IMR-90 (cell line): Measurements from ENCODE around the gene PRXL2B. TPM values are rescaled to one million over a fixed set of nuclear protein-coding genes. Genes with fewer than 3 reads are reported as not detected.
"Not testable (repeated sequence)": the region's sequence is repeated elsewhere in the genome, so short reads cannot be mapped to it uniquely, and the experiment has no call there.

ENCODE experiments used
- ATAC-seq: fragments of 200-7000 bp; cut with Tn5 transposase; 2 replicates; pipeline ENCODE4 v1.9.1; 2020; ENCODE audit warnings: low read depth, mild to moderate bottlenecking, moderate library complexity
- BruUV-seq: library from RNA; stranded (reverse); fragments of 400-500 nt; replicated peaks from 2 replicates; lab custom pipeline; 2021; lab: Mats Ljungman, UMichigan
- CTCF ChIA-PET: fragments of 300-600 bp; formaldehyde crosslinking; extraction: SDS; loops from one replicate; lab custom pipeline; 2021; ENCODE audit warnings: antibody characterized with exemption; lab: Yijun Ruan, JAX
- POLR2A ChIA-PET: fragments of 300-600 bp; sonication (Branson Sonifier 250); formaldehyde crosslinking; loops from one replicate; lab custom pipeline; 2022; ENCODE audit warnings: antibody characterized with exemption; ENCODE audit not compliant: unreplicated experiment; lab: Charles Lee
- DNase-seq: peaks from one replicate; pipeline ENCODE4 v3.0.0; 2013
- H2AFZ ChIP-seq: replicated peaks from 2 replicates; pipeline ENCODE3; 2013; ENCODE audit warnings: low read length, mild to moderate bottlenecking; ENCODE audit not compliant: poor library complexity
- H2AK5ac ChIP-seq: 2 replicates; pipeline ENCODE4 v1.6.1; 2013; ENCODE audit warnings: low read depth, low read length, inconsistent platforms
- H2AK9ac ChIP-seq: replicated peaks from 2 replicates; pipeline ENCODE3; 2013; ENCODE audit warnings: mild to moderate bottlenecking, low read depth, low read length, moderate library complexity; ENCODE audit not compliant: poor library complexity
- H2BK120ac ChIP-seq: 2 replicates; pipeline ENCODE4 v1.6.1; 2013; ENCODE audit warnings: low read depth, low read length, inconsistent platforms
- H2BK15ac ChIP-seq: 3 replicates; pipeline ENCODE4 v1.6.1; 2013; ENCODE audit warnings: low read depth, low read length, inconsistent platforms
- H2BK20ac ChIP-seq: 2 replicates; pipeline ENCODE4 v1.6.1; 2013; ENCODE audit warnings: low read depth, mild to moderate bottlenecking, inconsistent platforms, low read length, moderate library complexity
- H2BK5ac ChIP-seq: 2 replicates; pipeline ENCODE4 v1.6.1; 2013; ENCODE audit warnings: mild to moderate bottlenecking, low read depth, low read length, inconsistent platforms; ENCODE audit not compliant: poor library complexity, severe bottlenecking
- H3K14ac ChIP-seq: replicated peaks from 2 replicates; pipeline ENCODE4 v1.6.1; 2013; ENCODE audit warnings: low read depth, low read length, inconsistent platforms
- H3K18ac ChIP-seq: 2 replicates; pipeline ENCODE4 v1.6.1; 2013; ENCODE audit warnings: low read depth, low read length, control low read depth
- H3K23ac ChIP-seq: 2 replicates; pipeline ENCODE4 v1.6.1; 2013; ENCODE audit warnings: low read depth, low read length, inconsistent platforms
- H3K27ac ChIP-seq: 2 replicates; pipeline ENCODE4 v1.5.1; 2013; ENCODE audit warnings: mild to moderate bottlenecking, control low read depth, low read length; ENCODE audit not compliant: insufficient read depth
- H3K27me3 ChIP-seq: 2 replicates; pipeline ENCODE4 v1.6.1; 2013; ENCODE audit warnings: low read length; ENCODE audit not compliant: control insufficient read depth, insufficient read depth
- H3K36me3 ChIP-seq: 2 replicates; pipeline ENCODE4 v1.6.1; 2013; ENCODE audit warnings: low read length, mixed read lengths; ENCODE audit not compliant: control insufficient read depth, insufficient read depth
- H3K4ac ChIP-seq: 2 replicates; pipeline ENCODE4 v1.6.1; 2013; ENCODE audit warnings: low read depth, low read length, inconsistent platforms
- H3K4me1 ChIP-seq: 2 replicates; pipeline ENCODE4 v1.6.1; 2013; ENCODE audit warnings: low read length, mixed read lengths; ENCODE audit not compliant: control insufficient read depth, insufficient read depth
- H3K4me2 ChIP-seq: 2 replicates; pipeline ENCODE4 v1.6.1; 2013; ENCODE audit warnings: low read depth, mild to moderate bottlenecking, control low read depth, low read length, moderate library complexity
- H3K4me3 ChIP-seq: 2 replicates; pipeline ENCODE4 v1.5.1; 2013; ENCODE audit warnings: low read depth, mild to moderate bottlenecking, control low read depth, low read length, moderate library complexity; ENCODE audit not compliant: insufficient read depth
- H3K56ac ChIP-seq: 2 replicates; pipeline ENCODE4 v1.6.1; 2013; ENCODE audit warnings: low read length, inconsistent platforms; ENCODE audit not compliant: insufficient read depth; ENCODE audit errors: extremely low read depth
- H3K79me1 ChIP-seq, 2 experiments: 2 replicates each; pipeline ENCODE4 v1.6.1; 2013; ENCODE audit warnings: low read length in 2 of 2, inconsistent platforms in 1 of 2, low read depth in 1 of 2
- H3K9ac ChIP-seq: 2 replicates; pipeline ENCODE4 v1.6.1; 2013; ENCODE audit warnings: low read depth, low read length, control low read depth
- H3K9me1 ChIP-seq: 2 replicates; pipeline ENCODE4 v1.6.1; 2013; ENCODE audit warnings: low read length, inconsistent platforms; ENCODE audit not compliant: insufficient read depth
- H3K9me3 ChIP-seq: 2 replicates; pipeline ENCODE4 v1.6.1; 2013; ENCODE audit warnings: low read length; ENCODE audit not compliant: control insufficient read depth, insufficient read depth
- H4K20me1 ChIP-seq: 2 replicates; pipeline ENCODE4 v1.6.1; 2013; ENCODE audit warnings: low read length, inconsistent platforms; ENCODE audit not compliant: insufficient read depth
- H4K5ac ChIP-seq: 2 replicates; pipeline ENCODE4 v1.6.1; 2013; ENCODE audit warnings: mild to moderate bottlenecking, low read depth, low read length, control low read depth
- H4K8ac ChIP-seq, 2 experiments: 2 replicates each; pipeline ENCODE4 v1.6.1; 2013; ENCODE audit warnings: low read depth in 2 of 2, low read length in 2 of 2, control low read depth in 1 of 2, inconsistent platforms in 1 of 2
- H4K91ac ChIP-seq: 2 replicates; pipeline ENCODE4 v1.6.1; 2013; ENCODE audit warnings: low read depth, low read length, inconsistent platforms; ENCODE audit not compliant: insufficient read depth
- WGBS, 2 experiments: methylation state at CpG; one replicate each; pipeline versions ENCODE4 v1.1.5 to v1.1.7; 2013; ENCODE audit warnings: missing lambda C conversion rate in 2 of 2; ENCODE audit not compliant: insufficient read length in 1 of 2; ENCODE audit errors: extremely low coverage in 2 of 2; 5-methylcytosine and 5-hydroxymethylcytosine counted together
- dilution Hi-C: fragments of 300-500 bp; cut with HindIII; formaldehyde crosslinking; loops from one replicate; pipeline ENCODE4 v1.14.3; 2018; ENCODE audit warnings: low sequenced_read_pairs; ENCODE audit not compliant: unreplicated experiment
- in situ Hi-C: fragments of 300-500 bp; cut with MboI; formaldehyde crosslinking; loops from 3 replicates; pipeline ENCODE4 v1.14.3; 2019; ENCODE audit warnings: low sequenced_read_pairs, inconsistent platforms, mixed read lengths
- intact Hi-C: fragments of 100-400 bp; cut with micrococcal nuclease; formaldehyde crosslinking; loops from 2 replicates; pipeline ENCODE4 v1.10.0; 2022
- polyA plus RNA-seq, 3 experiments: library from polyadenylated mRNA; depleted of rRNA; stranded (reverse); fragments of >200 nt; gene quantifications; 2 replicates each; pipeline ENCODE4 v1.2.3, GENCODE V29; 2012; ENCODE audit warnings: low replicate concordance in 1 of 3
- total RNA-seq: library from RNA; depleted of rRNA; stranded (reverse); fragments of >200 nt; gene quantifications from 2 replicates; pipeline ENCODE4 v1.2.3, GENCODE V29; 2012

PRXL2B gene
- total and polyA plus RNA-seq, 2 of the 4 experiments (the other 2 are of a cell fraction), result 10.9 to 22.3 TPM

GRCh38 chr1:2549367-2550029 lies 37.1 kb upstream of the PRXL2B start:
- POLR2A ChIA-PET, H3K4me2 ChIP-seq, H3K27me3 ChIP-seq, H3K9me3 ChIP-seq, H4K20me1 ChIP-seq, H3K9me1 ChIP-seq, H3K23ac ChIP-seq, H3K4me3 ChIP-seq, H2BK20ac ChIP-seq, H2BK120ac ChIP-seq, BruUV-seq, H3K27ac ChIP-seq, H2AK5ac ChIP-seq, H4K91ac ChIP-seq, H4K5ac ChIP-seq, H3K36me3 ChIP-seq, H2AFZ ChIP-seq, dilution Hi-C loops, H2AK9ac ChIP-seq, H2BK15ac ChIP-seq, CTCF ChIA-PET, H3K9ac ChIP-seq, DNase-seq, ATAC-seq, H3K14ac ChIP-seq, H3K18ac ChIP-seq, H3K4ac ChIP-seq, H2BK5ac ChIP-seq, H3K56ac ChIP-seq: not testable (repeated sequence)
- peak overlapping the region in 1 of 2 experiments; percentile 88; a peak in 2 of 4 replicates for H4K8ac ChIP-seq
- H3K4me1 ChIP-seq, result peaks cover 10% of the 10 kb centered on the region
- intact Hi-C loops (loop anchor here (5.0 kb wide), 1 partner anchor 117 kb away; no protein-coding TSS in a partner anchor), in situ Hi-C loops (loop anchor here (25.0 kb wide), 1 partner anchor 362 kb away; the partner anchor contains the start of gene FAAP20)
- peaks cover 0 to 10% of the 10 kb centered on the region in 2 experiments; a peak in 1 of 4 replicates for H3K79me1 ChIP-seq
- WGBS, 2 experiments, result 94% methylated on average over 11 of the region's 28 CpGs; no CpG with 5 or more reads in 1 of the 2 experiments

- H3K4me2 ChIP-seq, CTCF ChIA-PET, H3K23ac ChIP-seq, H2BK5ac ChIP-seq, intact Hi-C loops, H2BK120ac ChIP-seq, H3K18ac ChIP-seq, H4K91ac ChIP-seq, in situ Hi-C loops, dilution Hi-C loops, H2AFZ ChIP-seq, BruUV-seq, H3K27ac ChIP-seq, H4K20me1 ChIP-seq, H2BK20ac ChIP-seq, POLR2A ChIA-PET, H3K4me3 ChIP-seq, H3K27me3 ChIP-seq, H3K9ac ChIP-seq, H3K14ac ChIP-seq, DNase-seq, H4K8ac ChIP-seq, H3K56ac ChIP-seq, H2AK9ac ChIP-seq, H3K36me3 ChIP-seq, H2AK5ac ChIP-seq, H3K4ac ChIP-seq, H3K9me3 ChIP-seq, H4K5ac ChIP-seq, H3K9me1 ChIP-seq, ATAC-seq, H2BK15ac ChIP-seq: not testable (repeated sequence)
- peaks cover 10% of the 10 kb centered on the region for H3K4me1 ChIP-seq
- H3K79me1 ChIP-seq, result peaks cover 0 to 10% of the 10 kb centered on the region in 2 experiments; a peak in 1 of 4 replicates
- WGBS, 2 experiments, result 33% methylated on average over 3 of the region's 12 CpGs; no CpG with 5 or more reads in 1 of the 2 experiments
These were observed 36.2 kb upstream of the PRXL2B start for GRCh38 chr1:2550309-2550861.
